HG03095 (cell line): ENCODE measurements around the gene ITPA.
"Not testable (repeated sequence)": the region's sequence is repeated elsewhere in the genome, so short reads cannot be mapped to it uniquely, and the experiment has no call there.

ENCODE experiments used
- ATAC-seq: cut with Tn5 transposase; IDR thresholded peaks from one replicate; pipeline ENCODE4 v1.9.1; 2021; ENCODE audit warnings: moderate library complexity; ENCODE audit not compliant: unreplicated experiment

The ITPA gene

DNA sequence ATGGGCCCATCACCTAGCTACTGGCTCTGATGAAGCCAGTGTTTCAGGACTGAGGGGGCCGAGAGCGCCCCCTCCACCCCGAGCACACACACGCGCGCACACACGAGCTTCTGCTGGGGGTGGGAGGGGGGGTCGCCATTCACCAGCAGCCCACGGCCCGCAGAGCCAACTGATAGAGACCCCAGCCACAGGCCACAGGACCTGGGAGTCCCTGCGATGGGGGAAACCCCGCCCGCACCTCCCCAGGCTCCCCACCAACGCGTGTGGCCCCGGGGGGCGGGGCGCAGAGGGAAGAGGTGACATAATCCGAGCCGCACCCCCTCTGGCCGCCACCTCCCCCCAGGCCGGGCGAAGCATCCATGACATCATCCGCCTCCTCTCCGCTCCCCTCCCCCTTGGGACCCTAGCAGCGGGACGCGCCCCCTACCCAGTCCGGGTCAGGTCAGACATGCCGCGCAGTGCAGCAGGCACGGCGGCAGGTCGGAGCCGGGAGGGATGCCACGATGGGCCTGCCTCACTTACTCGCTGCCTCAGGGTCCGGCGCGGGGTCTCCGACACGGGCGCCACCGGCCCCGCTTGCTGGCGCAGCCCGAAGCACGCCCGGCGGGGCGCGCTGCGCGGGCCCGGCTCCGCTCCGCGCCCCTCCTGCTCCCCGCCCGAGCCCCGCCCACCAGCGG lies 36.2 kb upstream of the ITPA start, which contains the start of gene LZTS3:
LZTS3 (minus strand) TSS at position 617 of the 677 bp plus-strand sequence. CDS start 6,386 bp downstream, outside the sequence.
- peak; percentile 52 for ATAC-seq

DNA sequence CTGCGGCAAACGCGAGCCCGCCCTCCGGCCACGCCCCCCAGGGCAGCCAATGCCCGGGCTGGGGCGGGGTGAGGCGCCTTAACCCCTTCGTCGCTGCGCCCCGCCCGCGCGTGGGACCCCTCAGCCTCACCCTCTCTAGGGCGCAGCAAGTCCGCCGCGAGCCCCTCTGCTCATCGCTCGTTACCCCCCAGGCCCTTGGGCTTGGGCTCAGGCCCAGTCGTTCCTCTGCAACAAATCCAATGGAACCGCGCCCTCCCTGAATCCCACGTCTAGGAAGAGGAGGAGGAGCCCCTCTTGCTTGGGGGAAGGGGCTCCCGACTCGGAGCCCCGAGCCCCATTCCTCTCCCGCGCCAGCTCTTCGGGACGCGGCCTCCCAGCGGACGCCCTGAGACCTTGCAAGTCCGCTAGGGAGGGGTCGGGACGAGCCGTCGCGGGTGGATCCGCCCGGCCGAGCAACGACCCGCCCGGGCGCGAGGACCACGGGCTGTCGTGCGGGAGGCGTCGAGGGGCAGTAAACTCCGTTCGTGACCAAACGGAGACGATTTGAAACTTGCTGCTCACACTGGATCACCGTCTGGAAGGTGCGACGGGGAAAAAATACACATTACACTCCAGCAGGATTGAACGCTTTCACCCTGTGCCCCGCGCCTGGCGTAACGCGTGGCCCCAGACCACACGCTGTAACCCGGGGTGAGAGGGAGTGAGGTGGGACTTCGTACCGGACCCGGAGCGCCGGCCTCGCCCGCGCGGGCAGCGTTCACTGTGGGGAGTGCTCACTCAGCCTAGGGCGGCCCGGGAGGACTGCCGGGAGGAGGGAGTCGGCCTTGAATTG lies 35.5 kb upstream of the ITPA start:
- peak; percentile 87 for ATAC-seq

DNA sequence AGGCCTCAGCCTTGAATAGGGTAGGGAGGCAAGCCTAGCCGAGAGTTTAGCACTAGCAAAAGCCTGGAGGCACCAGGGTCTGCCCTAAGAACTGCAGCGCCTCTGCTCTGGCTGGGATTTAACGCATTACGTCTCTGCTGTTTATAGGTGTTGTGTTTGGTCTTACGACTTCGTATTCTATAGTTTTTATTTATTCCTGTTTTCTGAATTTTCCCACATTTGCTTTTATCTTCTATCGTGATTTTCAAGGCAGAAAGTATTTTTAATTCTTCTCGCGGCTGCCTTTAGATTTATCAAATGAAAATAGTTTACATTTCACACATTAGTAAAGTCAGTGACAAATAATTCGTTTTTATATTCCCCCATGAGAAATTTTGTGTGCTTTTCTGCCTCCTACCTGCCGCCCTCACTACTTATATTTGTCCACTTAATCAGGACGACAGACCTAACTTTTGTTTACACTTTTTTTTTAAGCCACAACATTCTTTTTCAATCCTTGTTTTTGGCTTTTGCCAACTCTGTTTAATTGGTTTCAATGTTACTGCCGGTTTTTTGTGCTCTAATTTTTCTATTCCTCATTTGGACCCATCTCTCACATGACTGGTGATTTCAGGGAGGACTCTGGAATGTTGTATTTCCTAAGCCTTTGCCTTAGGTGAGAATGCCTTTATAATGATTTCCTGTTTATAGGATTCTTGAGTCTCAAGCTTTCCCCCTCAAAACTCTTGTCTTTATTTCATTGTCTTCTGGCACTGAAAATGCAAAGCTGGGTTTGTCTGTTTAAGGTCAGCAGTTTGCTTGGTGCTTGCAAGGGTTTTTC lies 34.6 kb upstream of the ITPA start:
- no peak for ATAC-seq

DNA sequence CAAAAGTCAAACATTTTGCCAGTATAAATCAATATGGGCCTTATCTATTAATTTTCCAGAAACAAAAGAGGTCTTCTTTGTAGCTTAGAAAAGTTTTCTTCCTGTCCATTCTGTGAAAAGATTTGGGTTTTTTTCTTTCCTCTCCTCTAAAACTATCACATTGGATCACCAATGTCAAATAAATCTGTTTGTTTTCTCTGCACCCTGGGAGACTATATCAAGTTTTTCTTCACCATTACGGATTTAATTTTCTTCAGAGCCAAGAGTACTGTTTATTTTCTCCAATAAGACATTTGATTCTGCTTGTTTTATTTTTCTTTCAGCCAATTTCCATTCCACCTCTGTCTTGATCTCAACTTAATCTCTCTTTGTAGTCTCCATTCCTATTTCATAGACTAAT lies 34.0 kb upstream of the ITPA start:
- no peak for ATAC-seq

DNA sequence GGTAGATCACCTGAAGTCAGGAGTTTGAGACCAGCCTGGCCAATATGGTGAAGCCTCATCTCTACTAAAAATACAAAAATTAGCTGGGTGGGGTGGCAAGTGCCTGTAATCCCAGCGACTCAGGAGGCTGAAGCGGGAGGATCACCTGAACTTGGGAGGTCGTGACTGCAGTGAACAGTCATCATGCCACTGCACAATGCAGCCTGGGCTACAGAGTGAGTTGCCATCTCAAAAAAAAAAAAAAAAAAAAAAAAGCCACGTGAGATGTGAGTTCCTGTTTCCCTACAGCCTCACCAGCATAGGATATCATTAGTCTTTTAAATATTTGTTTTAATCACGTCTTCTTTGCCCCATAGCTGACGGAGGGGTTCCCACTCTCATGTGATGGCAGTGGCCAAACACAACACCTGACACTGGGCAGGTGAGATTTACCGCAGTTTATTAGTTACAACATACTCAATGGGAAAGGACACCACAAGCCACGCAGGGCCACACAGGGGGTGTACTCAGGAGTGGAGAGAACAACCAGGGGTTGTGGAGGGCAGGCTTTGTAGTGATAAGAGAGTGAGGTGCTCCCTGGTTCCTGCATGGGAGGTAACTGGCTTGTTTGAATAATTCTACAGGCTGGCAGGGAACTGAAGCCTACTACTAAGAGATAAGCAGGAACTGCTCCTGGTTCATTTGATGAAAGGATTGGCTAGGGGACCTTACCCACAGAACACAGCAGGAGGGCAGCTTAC lies 31.4 kb upstream of the ITPA start:
- no peak for ATAC-seq

DNA sequence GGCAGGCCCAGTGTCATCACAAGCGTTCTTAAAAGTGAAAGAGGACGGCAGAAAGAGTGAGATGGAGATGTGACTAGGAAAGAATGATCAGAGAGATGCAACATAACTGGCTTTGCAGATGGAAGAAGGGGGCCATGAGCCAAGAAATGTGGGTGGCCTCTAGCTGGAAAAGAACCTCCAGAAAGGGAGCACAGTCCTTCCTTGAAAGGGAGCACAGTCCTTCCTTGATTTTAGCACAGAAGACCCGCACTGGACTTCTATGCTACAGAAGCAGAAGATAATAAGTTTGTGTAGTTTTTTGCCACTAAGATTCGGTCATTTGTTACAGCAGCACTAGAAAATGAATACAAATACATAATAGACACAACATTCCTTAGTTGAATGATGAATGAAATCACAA lies 29.0 kb upstream of the ITPA start:
- ATAC-seq, result no peak

DNA sequence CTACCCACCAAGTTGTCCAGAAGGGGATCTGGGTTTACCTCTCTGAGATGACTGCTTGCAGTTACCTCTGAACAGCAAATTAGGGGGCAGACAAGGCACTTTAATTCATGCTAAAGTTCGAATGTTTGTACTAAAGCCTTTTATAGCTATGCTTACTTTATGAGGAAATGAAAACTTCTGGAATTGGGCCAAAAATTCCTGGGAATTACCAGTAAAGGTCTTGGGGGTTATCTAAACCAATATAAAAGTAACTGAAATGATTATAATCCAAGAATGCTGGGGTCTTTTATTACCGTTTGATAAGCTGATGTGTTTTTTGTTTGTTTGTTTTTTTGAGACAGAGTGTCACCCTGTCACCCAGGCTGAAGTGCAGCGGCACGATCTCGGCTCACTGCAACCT lies 28.0 kb upstream of the ITPA start:
- ATAC-seq, result no peak

DNA sequence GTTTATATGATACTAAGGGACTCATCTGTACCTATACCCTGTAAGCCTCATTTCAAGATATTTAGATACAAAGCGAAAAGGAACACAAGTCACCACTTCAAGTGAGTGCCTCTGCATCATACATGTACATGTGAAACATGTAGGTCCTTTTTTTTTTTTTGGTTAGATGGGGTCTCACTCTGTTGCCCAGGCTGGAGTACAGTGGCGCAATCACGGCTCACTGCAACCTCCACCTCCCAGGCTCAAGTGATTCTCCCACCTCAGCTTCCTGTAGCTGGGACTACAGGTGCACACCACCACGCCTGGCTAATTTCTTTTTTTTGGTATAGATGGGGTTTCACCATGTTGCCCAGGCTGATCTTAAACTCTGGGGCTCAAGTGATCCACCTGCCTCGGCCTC lies 26.9 kb upstream of the ITPA start:
- not testable (repeated sequence) for ATAC-seq

DNA sequence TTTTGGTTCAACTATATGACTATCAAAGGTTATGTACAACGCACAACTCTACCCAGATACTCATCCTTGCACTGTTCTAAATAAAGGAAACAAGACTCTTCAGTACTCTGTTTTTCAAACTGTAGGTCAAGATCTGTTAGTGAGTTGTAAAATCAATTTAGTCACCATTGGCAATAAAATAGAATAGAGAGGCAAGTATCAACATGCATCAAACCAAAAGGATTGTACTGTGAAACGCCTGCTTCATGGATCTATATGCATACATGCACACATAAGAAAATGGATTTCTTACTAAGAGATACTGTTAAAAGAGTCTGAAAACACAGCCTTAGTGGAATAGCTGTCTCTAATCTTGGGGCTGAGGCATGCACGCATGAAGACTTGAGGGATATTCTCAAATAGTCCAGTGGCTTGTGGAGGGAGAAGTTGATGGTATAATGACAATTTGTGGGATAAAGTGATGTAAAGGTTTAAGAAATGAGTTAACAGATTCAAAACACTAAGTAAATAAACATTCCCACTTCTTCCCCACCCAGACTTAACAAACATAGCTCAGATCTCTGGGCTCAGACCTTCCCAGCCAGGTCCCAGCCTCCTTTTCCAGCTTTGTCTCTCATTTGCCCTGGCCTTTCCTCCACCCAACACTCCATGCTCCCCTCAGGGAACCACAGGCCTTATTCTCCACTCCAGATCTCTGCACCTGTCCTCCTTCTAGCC lies 25.2 kb upstream of the ITPA start:
- no peak for ATAC-seq

DNA sequence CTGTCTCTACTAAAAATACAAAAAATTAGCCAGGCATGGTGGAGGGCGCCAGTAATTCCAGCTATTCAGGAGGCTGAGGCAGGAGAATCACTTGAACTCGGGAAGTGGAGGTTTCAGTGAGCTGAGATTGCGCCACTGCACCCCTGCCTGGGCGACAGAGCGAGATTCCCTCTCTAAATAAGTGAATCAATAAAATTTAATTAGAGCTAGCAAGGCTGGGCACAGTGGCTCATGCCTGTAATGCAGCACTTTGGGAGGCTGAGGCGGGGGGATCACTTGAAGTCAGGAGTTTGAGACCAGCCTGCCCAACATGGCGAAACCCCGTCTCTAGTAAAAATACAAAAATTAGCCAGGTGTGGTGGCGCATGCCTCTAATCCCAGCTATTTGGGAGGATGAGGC lies 21.4 kb upstream of the ITPA start:
- not testable (repeated sequence) for ATAC-seq

DNA sequence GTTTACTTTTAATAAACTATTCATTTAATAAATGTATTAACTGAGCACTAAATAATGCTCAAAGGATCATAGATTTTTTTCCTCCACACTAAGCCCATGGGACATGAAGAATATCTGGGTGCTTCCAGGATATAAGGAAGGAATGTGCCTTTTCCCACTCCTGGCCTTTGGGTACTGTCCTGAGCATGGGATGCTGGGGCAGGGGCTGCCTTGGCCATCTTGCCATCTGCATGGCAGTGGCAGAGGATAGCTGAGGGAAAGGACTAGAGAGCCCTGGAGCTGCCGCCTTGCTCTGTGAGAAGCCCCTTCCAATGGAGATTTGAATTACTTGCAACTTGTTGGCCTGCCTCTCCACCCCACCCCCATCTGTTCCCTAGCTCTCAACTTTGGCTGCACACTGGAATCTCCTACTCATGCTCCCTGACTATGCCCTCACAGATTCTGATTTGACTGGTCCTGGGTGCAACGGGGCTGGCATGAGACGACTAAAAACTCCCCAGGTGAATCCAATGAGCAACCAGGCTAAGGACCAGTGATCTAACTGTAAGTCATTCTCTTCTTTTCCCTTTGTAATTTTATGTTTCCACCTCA lies 20.4 kb upstream of the ITPA start:
- no peak for ATAC-seq

DNA sequence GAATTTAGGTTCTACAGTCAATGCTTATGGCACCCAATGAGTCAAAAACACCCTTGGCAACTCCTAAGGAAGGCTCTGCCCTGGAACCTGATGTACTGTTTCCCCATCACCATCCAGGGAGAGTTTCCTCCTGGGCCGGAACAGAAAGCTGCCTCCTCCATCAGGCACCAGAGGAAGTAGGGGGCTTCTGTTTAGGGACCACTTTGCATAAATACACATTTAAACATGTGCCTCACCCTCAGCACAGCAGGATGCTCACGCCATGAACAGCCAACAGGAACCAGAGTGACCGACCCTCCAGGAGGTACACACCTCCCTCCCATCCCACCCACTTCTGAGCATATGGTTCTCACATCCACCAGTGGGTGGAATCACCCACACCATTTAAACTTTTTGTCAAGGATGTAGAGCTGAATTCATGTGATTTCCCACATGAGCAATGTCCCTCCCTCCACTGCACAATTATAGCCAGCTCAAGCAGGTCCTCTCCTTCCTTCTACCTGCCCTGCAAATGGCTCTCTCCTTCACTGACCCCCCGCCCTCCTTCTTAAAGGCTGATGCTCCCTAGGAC lies 19.7 kb upstream of the ITPA start:
- no peak for ATAC-seq

DNA sequence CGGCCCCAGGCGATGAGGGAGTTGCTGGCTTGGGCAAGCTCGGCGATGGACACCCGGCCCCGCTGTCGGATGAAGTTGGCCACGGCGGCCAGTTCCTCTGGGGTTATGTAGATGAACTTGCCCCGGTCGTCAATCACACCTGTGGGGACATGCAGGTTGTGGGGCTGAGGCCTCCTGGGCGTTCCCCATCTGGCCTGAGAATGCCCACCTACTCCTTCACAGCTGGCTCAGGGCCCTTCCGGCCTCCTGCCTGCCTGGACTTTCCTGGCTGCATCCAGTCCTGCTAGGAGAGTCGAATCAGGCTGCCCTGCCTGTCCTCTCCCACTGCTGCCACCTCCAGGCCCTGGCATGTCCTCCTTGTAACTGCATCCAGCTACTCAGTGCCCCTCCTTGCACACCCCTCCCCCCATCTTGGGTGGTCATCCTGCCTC lies 18.6 kb upstream of the ITPA start:
- ATAC-seq, result no peak

DNA sequence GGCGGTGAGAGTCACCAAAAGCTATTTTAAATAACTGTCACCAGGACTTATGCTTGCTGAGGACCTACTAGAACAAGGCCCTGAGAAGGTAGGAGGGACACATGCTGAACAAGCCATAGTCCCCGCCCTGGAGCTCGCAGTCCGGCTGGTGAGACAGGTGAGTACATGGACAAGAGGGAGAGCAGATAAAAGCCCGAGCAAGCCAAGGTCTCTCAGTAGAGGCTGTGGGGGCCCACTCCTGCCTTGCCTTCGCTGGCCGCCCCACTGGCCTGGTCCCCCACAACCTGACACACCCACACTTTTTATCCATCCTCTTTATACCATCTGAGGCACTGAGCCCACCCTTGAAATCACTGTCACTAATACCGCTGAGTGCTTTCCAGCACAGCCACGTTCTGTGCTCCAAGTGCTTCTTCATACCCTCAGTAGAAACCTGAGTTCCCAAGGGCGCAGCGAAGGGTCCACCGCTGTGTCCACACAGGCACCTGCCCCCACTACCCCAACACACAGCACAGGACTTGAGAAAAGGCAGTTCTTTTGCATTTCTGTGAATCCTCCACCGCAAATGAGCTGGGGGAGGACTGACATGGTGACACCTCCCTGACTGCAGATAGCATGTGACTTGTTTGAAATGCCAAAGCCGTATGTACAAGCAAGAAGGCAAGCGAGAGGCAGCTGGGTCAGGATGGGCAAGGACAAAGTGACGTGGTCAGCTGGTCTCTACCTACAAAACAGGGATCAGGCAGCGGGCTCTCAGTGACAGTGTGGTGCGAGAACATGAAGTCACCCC lies 16.9 kb upstream of the ITPA start:
- no peak for ATAC-seq

DNA sequence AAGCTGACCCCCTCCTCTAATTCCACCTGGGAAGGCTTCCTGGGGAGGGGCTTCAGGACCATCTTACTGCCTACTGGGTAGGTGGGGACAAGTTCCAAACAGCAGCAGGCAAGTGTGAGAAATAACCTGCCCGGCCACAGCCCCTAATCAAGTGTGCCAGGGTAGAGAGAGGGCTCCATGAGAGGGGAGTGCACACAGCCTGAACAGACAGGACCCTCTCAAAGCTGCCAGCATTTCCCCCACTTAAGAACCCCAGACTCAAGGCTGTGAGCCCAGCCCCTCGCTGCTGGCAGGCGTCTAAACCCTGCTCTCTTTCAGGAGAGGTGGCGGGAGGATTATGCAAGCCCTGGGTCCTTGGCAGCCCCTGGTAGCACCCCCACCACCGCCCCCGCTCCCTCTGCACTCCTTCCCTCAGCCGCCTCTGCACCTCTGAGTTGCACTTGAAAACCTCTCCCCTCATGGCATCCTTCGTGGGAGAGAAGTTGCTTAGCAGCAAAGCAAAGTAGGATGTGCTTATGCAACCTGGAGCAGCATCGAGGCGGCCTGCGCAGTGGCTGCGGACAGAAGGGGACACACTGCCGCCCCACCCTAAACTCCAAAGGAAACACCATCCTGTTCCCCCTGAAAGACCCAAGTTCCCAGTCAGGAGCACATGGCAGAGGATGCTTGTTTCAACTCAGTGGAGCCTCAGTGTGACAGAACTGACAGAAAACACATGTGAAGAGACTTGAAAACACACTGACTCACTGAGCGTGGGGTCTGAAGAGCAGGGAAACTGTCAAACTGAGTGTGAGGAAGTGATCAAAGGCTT lies 15.3 kb upstream of the ITPA start:
- ATAC-seq, result no peak

DNA sequence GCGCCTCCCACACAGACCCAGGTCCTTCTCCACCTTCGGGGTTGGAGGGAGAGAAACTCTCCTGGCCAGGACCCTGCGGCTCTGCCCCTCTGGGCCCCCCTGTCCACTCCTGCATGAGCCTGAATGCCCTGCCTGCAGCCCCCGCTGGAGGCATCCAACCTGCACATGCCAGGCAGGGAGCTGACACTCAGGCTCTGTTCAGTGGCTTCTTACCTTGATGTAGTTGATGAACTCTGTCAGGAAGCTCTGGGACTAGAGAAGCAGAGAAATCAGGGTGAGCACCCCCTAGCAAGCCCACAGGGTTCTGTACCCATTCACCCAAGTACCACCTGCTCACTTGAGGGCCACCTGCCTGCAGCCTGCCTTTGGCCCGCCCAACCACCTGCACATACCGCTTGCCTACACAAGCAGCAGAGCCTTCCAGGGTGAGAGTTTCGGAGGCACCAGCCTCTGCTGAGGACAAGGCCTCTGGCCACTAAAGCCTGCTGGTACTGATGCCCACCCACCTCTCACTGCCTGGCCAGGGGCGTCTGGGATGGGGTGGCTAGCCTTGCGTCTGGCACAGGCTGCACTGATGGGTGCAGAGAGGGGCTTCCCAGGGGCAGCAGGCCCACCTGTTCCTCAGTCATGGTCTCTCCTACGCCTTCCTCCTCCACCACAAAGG lies 14.5 kb upstream of the ITPA start:
- ATAC-seq, result no peak

DNA sequence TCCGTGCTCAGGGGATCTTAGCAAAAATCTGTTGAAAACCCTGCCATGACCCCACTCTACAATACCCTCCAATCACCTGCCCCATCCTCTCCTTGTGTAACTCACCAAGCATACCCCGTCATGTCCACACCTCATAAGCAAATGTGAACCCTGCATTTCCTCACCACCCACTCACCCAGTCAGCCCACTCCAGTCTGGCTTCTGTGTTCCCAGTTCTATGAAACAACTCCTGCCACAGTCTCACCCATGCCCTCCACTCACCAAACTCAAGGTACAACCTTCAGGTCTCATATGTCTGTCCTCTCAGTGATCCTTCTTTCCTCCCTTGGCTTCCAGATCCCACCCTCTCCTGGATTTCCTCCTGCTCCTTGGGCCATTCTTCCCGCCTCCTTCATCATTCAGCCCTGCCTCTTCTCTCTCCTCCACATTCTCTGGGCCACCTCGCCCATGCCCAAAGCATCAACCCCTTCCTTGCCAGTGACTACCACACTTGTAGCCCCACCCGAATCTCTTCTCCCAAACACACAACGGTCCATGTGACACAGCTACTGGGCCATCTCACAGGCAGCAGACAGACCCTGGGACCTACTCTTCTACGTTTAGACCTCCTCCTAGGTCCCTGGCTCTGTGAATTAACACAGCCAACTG lies 13.6 kb upstream of the ITPA start:
- ATAC-seq, result no peak
